Peyer's patch (tissue), 4 donors: Measurements from ENCODE around the gene PTPRF. TPM values are rescaled to one million over a fixed set of nuclear protein-coding genes. Genes with fewer than 3 reads are reported as not detected.
"Not testable (repeated sequence)": the region's sequence is repeated elsewhere in the genome, so short reads cannot be mapped to it uniquely, and the experiment has no call there.

Source experiments
- DNase-seq, 3 donors: peaks; one replicate each; pipeline ENCODE4 v3.0.0-alpha.2; 2017 to 2019
- H3K27ac ChIP-seq, 4 donors: fragments of 200-600 bp; sonication (generic); one replicate each; pipeline ENCODE4 v1.5.1; 2016 to 2019
- H3K27me3 ChIP-seq, 2 donors: fragments of 200-600 bp; sonication (generic); one replicate each; pipeline ENCODE4 v1.5.1; 2019
- H3K36me3 ChIP-seq, 3 donors: fragments of 200-600 bp; sonication (generic); one replicate each; pipeline ENCODE4 v1.5.1; 2016 to 2019
- H3K4me1 ChIP-seq, 4 donors: fragments of 200-600 bp; sonication (generic); one replicate each; pipeline ENCODE4 v1.5.1; 2016 to 2019
- H3K4me3 ChIP-seq, 4 donors: fragments of 200-600 bp; sonication (generic); 1 replicate in 3 of 4; 2 replicates in 1 of 4; pipeline ENCODE4 v1.5.1; 2016 to 2019; ENCODE audit warnings: mild to moderate bottlenecking in 1 of 4
- H3K9me3 ChIP-seq, 4 donors: fragments of 200-600 bp; sonication (generic); one replicate each; pipeline ENCODE4 v1.5.1; 2016 to 2019; ENCODE audit warnings: mild to moderate bottlenecking in 1 of 4
- CTCF ChIP-seq, 6 experiments: fragments of 450-650 bp in 4 of 6; fragments of 200-600 bp in 2 of 6; sonication (generic) in 1 of 6; IDR thresholded peaks; one replicate each; pipeline ENCODE4 v1.5.1; 2017 to 2019; ENCODE audit warnings: antibody characterized with exemption in 6 of 6, mild to moderate bottlenecking in 3 of 6, moderate library complexity in 1 of 6
- POLR2A ChIP-seq, 2 donors: fragments of 450-650 bp; IDR thresholded peaks; one replicate each; pipeline ENCODE4 v1.5.1; 2017; ENCODE audit warnings: antibody characterized with exemption in 2 of 2, mild to moderate bottlenecking in 2 of 2, moderate library complexity in 2 of 2
- total RNA-seq, 4 donors: library from RNA; depleted of rRNA; stranded (reverse); fragments of >200 nt; gene quantifications; one replicate each; pipeline ENCODE4 v1.1.0, GENCODE V29; 2016

Gene PTPRF
- total RNA-seq, 4 donors from 2014 or later = 149 to 613 (median 528) TPM

GRCh38 chr1:43625063-43625780, 94.5 kb downstream of the PTPRF start:
- Histone ChIP-seq H3K27ac (no peak overlapping the region), H3K4me3 (no peak overlapping the region), H3K27me3 (no peaks in the 10 kb centered on the region), H3K4me1 (no peaks in the 10 kb centered on the region), H3K36me3 (peaks cover 0 to 47% (median 0%) of the 10 kb centered on the region in 3 donors), H3K9me3 (no peaks in the 10 kb centered on the region)
- no peak for DNase-seq
- TF ChIP-seq POLR2A (IDR thresholded peaks at IDR 0.05) (no peak), CTCF (IDR thresholded peaks at IDR 0.05) (no peak)

- TF ChIP-seq POLR2A (IDR thresholded peaks at IDR 0.05) = no peak
- no peak for TF ChIP-seq CTCF (IDR thresholded peaks at IDR 0.05)
- no peaks in the 10 kb centered on the region for H3K36me3 ChIP-seq
- DNase-seq = no peak
- no peaks in the 10 kb centered on the region for H3K4me1 ChIP-seq
- H3K4me3 ChIP-seq = no peak overlapping the region
- H3K27me3 ChIP-seq = no peaks in the 10 kb centered on the region
- H3K27ac ChIP-seq = no peak overlapping the region
- H3K9me3 ChIP-seq = no peaks in the 10 kb centered on the region
These were observed 101.5 kb downstream of the PTPRF start for GRCh38 chr1:43632135-43632670.

GRCh38 chr1:43634721-43635120, 104.0 kb downstream of the PTPRF start:
- Histone ChIP-seq H3K27ac (no peak overlapping the region), H3K4me1 (no peaks in the 10 kb centered on the region), H3K9me3 (no peaks in the 10 kb centered on the region), H3K36me3 (no peaks in the 10 kb centered on the region), H3K27me3 (no peaks in the 10 kb centered on the region), H3K4me3 (no peak overlapping the region)
- no peak for DNase-seq
- TF ChIP-seq CTCF (IDR thresholded peaks at IDR 0.05) = no peak
- TF ChIP-seq POLR2A (IDR thresholded peaks at IDR 0.05) = no peak

GRCh38 chr1:43636006-43636641, 105.4 kb downstream of the PTPRF start:
- Histone ChIP-seq H3K27ac (no peak overlapping the region), H3K27me3 (no peaks in the 10 kb centered on the region), H3K4me1 (no peaks in the 10 kb centered on the region), H3K9me3 (no peaks in the 10 kb centered on the region), H3K36me3 (no peaks in the 10 kb centered on the region), H3K4me3 (no peak overlapping the region)
- TF ChIP-seq POLR2A (IDR thresholded peaks at IDR 0.05) (no peak), CTCF (IDR thresholded peaks at IDR 0.05) (no peak)
- no peak for DNase-seq

- no peak for DNase-seq
- TF ChIP-seq CTCF (IDR thresholded peaks at IDR 0.05) = no peak
- TF ChIP-seq POLR2A (IDR thresholded peaks at IDR 0.05) = no peak
- no peaks in the 10 kb centered on the region for H3K27me3 ChIP-seq
These were observed 106.6 kb downstream of the PTPRF start for GRCh38 chr1:43637267-43637666.

GRCh38 chr1:43638381-43638780, 107.7 kb downstream of the PTPRF start:
- H3K9me3 ChIP-seq, H3K27ac ChIP-seq, H3K36me3 ChIP-seq, H3K27me3 ChIP-seq, H3K4me1 ChIP-seq, H3K4me3 ChIP-seq, DNase-seq: not testable (repeated sequence)

More at GRCh38 chr1:43637267-43637666, 106.6 kb downstream of the PTPRF start:
- Histone ChIP-seq H3K4me3 (no peak overlapping the region), H3K9me3 (no peaks in the 10 kb centered on the region), H3K4me1 (no peaks in the 10 kb centered on the region), H3K27ac (no peak overlapping the region), H3K36me3 (no peaks in the 10 kb centered on the region)
